ENCODE results near the gene LACTB. TPM values are rescaled to one million over a fixed set of nuclear protein-coding genes. Genes with fewer than 3 reads are reported as not detected.
"Not testable (repeated sequence)": the region's sequence is repeated elsewhere in the genome, so short reads cannot be mapped to it uniquely, and the experiment has no call there.

LACTB gene
- total and polyA plus RNA-seq, 10 of the 15 experiments (the other 5 are each of a cell fraction or from before 2014, with no cell fraction given) = 5.0 to 35.3 (median 16.6) TPM

GRCh38 chr15:63096178-63096577 is 25.5 kb upstream of the LACTB start (continued):
- TF ChIP-seq CUX1 (IDR thresholded peaks at IDR 0.05; ENCODE audit: insufficient replicate concordance, low read depth, low read length) (no peak), IRF3 (IDR thresholded peaks at IDR 0.05) (no peak), HDGF (IDR thresholded peaks at IDR 0.05) (no peak), MLLT1 (IDR thresholded peaks at IDR 0.05) (no peak), YY1 (IDR thresholded peaks at IDR 0.05; ENCODE audit: low read depth, low read length) (no peak), ZBED1 (IDR thresholded peaks at IDR 0.05; ENCODE audit: borderline replicate concordance) (no peak), TBL1XR1 (IDR thresholded peaks at IDR 0.05; ENCODE audit: low read depth, low read length) (no peak)

GRCh38 chr15:63098901-63099300 is 22.8 kb upstream of the LACTB start:
- BruUV-seq (replicated peaks); H3K4me2 ChIP-seq (ENCODE audit: control insufficient read depth, insufficient read depth); SMC1A ChIA-PET (ENCODE audit: uncharacterized antibody, unreplicated experiment); H3K4me3 ChIP-seq; ATAC-seq; H2AFZ ChIP-seq (ENCODE audit: control insufficient read depth, low read depth, low read length); H3K4me1 ChIP-seq (ENCODE audit: control insufficient read depth, insufficient read depth, low read length); CTCF ChIA-PET; RAD21 ChIA-PET (ENCODE audit: unreplicated experiment); H3K27ac ChIP-seq (ENCODE audit: control insufficient read depth, insufficient read depth); POLR2A ChIA-PET; FAIRE-seq; H3K27me3 ChIP-seq (replicated peaks in 1 of 2; ENCODE audit: control insufficient read depth in 2 of 2, insufficient read depth in 2 of 2, low read length in 1 of 2); DNase-seq (ENCODE audit: low read depth, low spot score); H3K36me3 ChIP-seq (ENCODE audit: control insufficient read depth in 2 of 2, insufficient read depth in 2 of 2, low read length in 1 of 2); H3K9me3 ChIP-seq (replicated peaks; ENCODE audit: control insufficient read depth, insufficient read depth, low read length); intact Hi-C loops (cut with micrococcal nuclease; ENCODE audit: unreplicated experiment); H3K79me2 ChIP-seq (ENCODE audit: control insufficient read depth, insufficient read depth, low read length); H3K9ac ChIP-seq (ENCODE audit: control insufficient read depth, insufficient read depth, low read length); H4K20me1 ChIP-seq (ENCODE audit: control insufficient read depth, insufficient read depth): not testable (repeated sequence)
- 50% methylated on average over 2 of the region's 33 CpGs for WGBS (ENCODE audit: insufficient coverage, insufficient replicate concordance, low lambda C conversion rate, missing lambda C conversion rate)
- in situ Hi-C loops (cut with MboI) = loop anchor here (10.0 kb wide), 1 partner anchor 254 kb away; no protein-coding TSS in a partner anchor

- H3K9me3 ChIP-seq (replicated peaks; ENCODE audit: control insufficient read depth, insufficient read depth, low read length); intact Hi-C loops (cut with micrococcal nuclease; ENCODE audit: unreplicated experiment); H3K4me3 ChIP-seq; H4K20me1 ChIP-seq (ENCODE audit: control insufficient read depth, insufficient read depth); H3K4me1 ChIP-seq (ENCODE audit: control insufficient read depth, insufficient read depth, low read length); H2AFZ ChIP-seq (ENCODE audit: control insufficient read depth, low read depth, low read length); ATAC-seq; SMC1A ChIA-PET (ENCODE audit: uncharacterized antibody, unreplicated experiment); RAD21 ChIA-PET (ENCODE audit: unreplicated experiment); POLR2A ChIA-PET; BruUV-seq (replicated peaks); H3K9ac ChIP-seq (ENCODE audit: control insufficient read depth, insufficient read depth, low read length); H3K27me3 ChIP-seq (replicated peaks in 1 of 2; ENCODE audit: control insufficient read depth in 2 of 2, insufficient read depth in 2 of 2, low read length in 1 of 2); H3K27ac ChIP-seq (ENCODE audit: control insufficient read depth, insufficient read depth); H3K36me3 ChIP-seq (ENCODE audit: control insufficient read depth in 2 of 2, insufficient read depth in 2 of 2, low read length in 1 of 2); H3K79me2 ChIP-seq (ENCODE audit: control insufficient read depth, insufficient read depth, low read length); FAIRE-seq; CTCF ChIA-PET; H3K4me2 ChIP-seq (ENCODE audit: control insufficient read depth, insufficient read depth); DNase-seq (ENCODE audit: low read depth, low spot score): not testable (repeated sequence)
- in situ Hi-C loops (cut with MboI) = loop anchor here (10.0 kb wide), 1 partner anchor 255 kb away; no protein-coding TSS in a partner anchor
- 75% methylated on average over 4 of the region's 5 CpGs for WGBS (ENCODE audit: insufficient coverage, insufficient replicate concordance, low lambda C conversion rate, missing lambda C conversion rate)
These were observed 22.1 kb upstream of the LACTB start for GRCh38 chr15:63099581-63099980.
